DOHH2 (cell line): ENCODE measurements around the gene SMAD5.

Experiments
- H3F3A ChIP-seq: fragments of 200-600 bp; sonication (generic), shearing (Covaris generic); 2 replicates; pipeline ENCODE4 v1.6.0; 2016; ENCODE audit warnings: antibody characterized with exemption, mild to moderate bottlenecking; ENCODE audit not compliant: control insufficient read depth, insufficient read depth
- H3K27ac ChIP-seq: fragments of 200-600 bp; sonication (generic); 2 replicates; pipeline ENCODE4 v1.5.1; 2014; ENCODE audit warnings: low read depth, mild to moderate bottlenecking, low read length, moderate library complexity
- H3K27me3 ChIP-seq: fragments of 200-600 bp; sonication (generic); 2 replicates; pipeline ENCODE4 v1.6.1; 2014; ENCODE audit warnings: mild to moderate bottlenecking, low read length, mixed read lengths; ENCODE audit not compliant: control insufficient read depth
- H3K36me3 ChIP-seq: fragments of 200-600 bp; sonication (generic); 2 replicates; pipeline ENCODE4 v1.6.1; 2014; ENCODE audit warnings: mild to moderate bottlenecking, low read length, moderate library complexity, mixed read lengths; ENCODE audit not compliant: control insufficient read depth
- H3K4me1 ChIP-seq: fragments of 200-600 bp; sonication (generic); 2 replicates; pipeline ENCODE4 v1.6.1; 2014; ENCODE audit warnings: mild to moderate bottlenecking, low read length, mixed read lengths; ENCODE audit not compliant: control insufficient read depth
- H3K4me2 ChIP-seq: fragments of 200-600 bp; sonication (generic); 2 replicates; pipeline ENCODE4 v1.6.0; 2014; ENCODE audit warnings: mild to moderate bottlenecking, low read length, moderate library complexity
- H3K4me3 ChIP-seq: fragments of 200-600 bp; sonication (generic); 2 replicates; pipeline ENCODE4 v1.5.1; 2014; ENCODE audit warnings: mild to moderate bottlenecking, low read length, mixed read lengths
- H3K79me2 ChIP-seq: fragments of 200-600 bp; sonication (generic); 2 replicates; pipeline ENCODE4 v1.6.1; 2014; ENCODE audit warnings: mild to moderate bottlenecking, low read length, mixed read lengths; ENCODE audit not compliant: control insufficient read depth
- H3K9me2 ChIP-seq: fragments of 200-600 bp; sonication (generic); replicated peaks from 2 replicates; pipeline ENCODE4 v1.6.1; 2014; ENCODE audit warnings: mild to moderate bottlenecking, low read length, mixed read lengths; ENCODE audit not compliant: control insufficient read depth
- H3K9me3 ChIP-seq: fragments of 200-600 bp; sonication (generic); 2 replicates; pipeline ENCODE4 v1.6.1; 2014; ENCODE audit warnings: antibody characterized with exemption, low read length, mixed read lengths; ENCODE audit not compliant: control insufficient read depth, insufficient read depth
- H4K20me1 ChIP-seq: fragments of 200-600 bp; sonication (generic); 2 replicates; pipeline ENCODE4 v1.6.0; 2014; ENCODE audit warnings: low read depth, mild to moderate bottlenecking, antibody characterized with exemption, low read length, moderate library complexity; ENCODE audit not compliant: control insufficient read depth, insufficient read depth
- EZH2phosphoT487 ChIP-seq: fragments of 200-600 bp; sonication (generic); IDR thresholded peaks from 2 replicates; pipeline ENCODE4 v1.6.1; 2017; ENCODE audit warnings: borderline replicate concordance, mild to moderate bottlenecking, antibody characterized with exemption, low read length, moderate library complexity, mixed read lengths
- TF ChIP-seq, protein P1 (sequence below): fragments of 200-600 bp; sonication (generic); IDR thresholded peaks from one replicate; pipeline ENCODE4 v1.5.1; 2014; ENCODE audit warnings: antibody characterized with exemption, mild to moderate bottlenecking, low read depth, low read length; ENCODE audit not compliant: poor library complexity, severe bottlenecking

The SMAD5 gene

DNA sequence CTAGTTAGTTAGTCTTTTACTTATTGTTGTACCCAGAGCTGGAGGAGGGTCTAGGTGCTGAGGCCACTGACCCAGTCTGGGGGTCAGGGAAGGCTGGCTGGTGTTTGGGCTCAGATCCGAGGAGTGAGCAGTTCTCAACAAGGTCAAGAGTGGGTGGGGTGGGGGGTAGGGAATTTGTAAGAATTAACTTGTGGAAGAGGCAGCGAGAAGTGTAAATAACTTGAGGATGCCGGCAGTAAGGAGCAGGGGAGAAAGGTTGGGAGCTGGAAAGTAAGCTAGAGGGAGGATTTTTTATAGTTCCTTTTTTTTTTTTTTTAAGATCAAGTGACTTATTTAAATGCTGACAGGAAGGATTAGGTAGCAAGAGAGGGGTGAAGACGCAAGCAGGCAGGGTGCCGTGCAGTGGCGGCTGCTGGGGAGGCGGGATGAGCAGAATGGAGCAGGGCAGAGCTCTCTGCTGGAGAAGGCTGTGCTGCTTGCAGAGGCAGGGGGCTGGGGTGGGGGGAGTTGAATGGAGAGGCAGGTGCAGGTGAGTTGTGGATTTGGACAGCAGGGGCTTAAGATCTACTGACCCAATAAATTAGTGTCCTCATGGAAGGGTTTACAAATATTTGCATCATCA is 95.6 kb downstream of the SMAD5 start:
- H3K36me3 ChIP-seq, result no peaks in the 10 kb centered on the region
- no peaks in the 10 kb centered on the region for H4K20me1 ChIP-seq
- H3K9me3 ChIP-seq, result no peaks in the 10 kb centered on the region
- H3K27me3 ChIP-seq, result peaks cover 19% of the 10 kb centered on the region
- no peaks in the 10 kb centered on the region for H3K9me2 ChIP-seq
- H3K27ac ChIP-seq, result no peak overlapping the region
- H3K4me1 ChIP-seq, result no peaks in the 10 kb centered on the region
- no peaks in the 10 kb centered on the region for H3K79me2 ChIP-seq
- H3K4me2 ChIP-seq, result no peak overlapping the region
- TF ChIP-seq, protein P1, sequence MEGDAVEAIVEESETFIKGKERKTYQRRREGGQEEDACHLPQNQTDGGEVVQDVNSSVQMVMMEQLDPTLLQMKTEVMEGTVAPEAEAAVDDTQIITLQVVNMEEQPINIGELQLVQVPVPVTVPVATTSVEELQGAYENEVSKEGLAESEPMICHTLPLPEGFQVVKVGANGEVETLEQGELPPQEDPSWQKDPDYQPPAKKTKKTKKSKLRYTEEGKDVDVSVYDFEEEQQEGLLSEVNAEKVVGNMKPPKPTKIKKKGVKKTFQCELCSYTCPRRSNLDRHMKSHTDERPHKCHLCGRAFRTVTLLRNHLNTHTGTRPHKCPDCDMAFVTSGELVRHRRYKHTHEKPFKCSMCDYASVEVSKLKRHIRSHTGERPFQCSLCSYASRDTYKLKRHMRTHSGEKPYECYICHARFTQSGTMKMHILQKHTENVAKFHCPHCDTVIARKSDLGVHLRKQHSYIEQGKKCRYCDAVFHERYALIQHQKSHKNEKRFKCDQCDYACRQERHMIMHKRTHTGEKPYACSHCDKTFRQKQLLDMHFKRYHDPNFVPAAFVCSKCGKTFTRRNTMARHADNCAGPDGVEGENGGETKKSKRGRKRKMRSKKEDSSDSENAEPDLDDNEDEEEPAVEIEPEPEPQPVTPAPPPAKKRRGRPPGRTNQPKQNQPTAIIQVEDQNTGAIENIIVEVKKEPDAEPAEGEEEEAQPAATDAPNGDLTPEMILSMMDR, result no peak
- no peak for TF ChIP-seq EZH2phosphoT487
- no peaks in the 10 kb centered on the region for H3F3A ChIP-seq
- H3K4me3 ChIP-seq, result no peak overlapping the region

DNA sequence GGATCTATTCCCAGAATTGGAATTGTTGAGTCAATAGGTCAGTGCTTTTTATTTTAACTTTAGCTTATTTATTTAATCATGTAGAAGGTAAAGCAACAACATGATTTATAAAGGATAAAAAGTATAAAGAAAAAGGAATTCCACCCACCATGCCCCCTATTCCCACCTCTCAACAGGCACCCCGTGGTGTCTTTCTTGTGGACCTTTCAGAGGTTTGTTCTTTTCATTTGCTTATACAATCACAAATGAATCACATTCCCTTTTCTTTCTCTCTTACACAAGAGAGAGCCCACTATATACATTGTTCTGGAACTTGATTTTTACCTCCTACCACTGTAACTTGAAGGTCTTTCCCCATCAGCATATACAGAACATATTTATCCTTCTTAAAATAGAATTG is 97.5 kb downstream of the SMAD5 start:
- H3K79me2 ChIP-seq, result no peaks in the 10 kb centered on the region
- H3K9me2 ChIP-seq, result no peaks in the 10 kb centered on the region
- no peaks in the 10 kb centered on the region for H3K9me3 ChIP-seq
- H3K4me1 ChIP-seq, result no peaks in the 10 kb centered on the region
- no peak overlapping the region for H3K4me3 ChIP-seq
- H3K36me3 ChIP-seq, result no peaks in the 10 kb centered on the region
- no peak overlapping the region for H3K27ac ChIP-seq
- peaks cover 21% of the 10 kb centered on the region for H3K27me3 ChIP-seq
- no peaks in the 10 kb centered on the region for H3F3A ChIP-seq
- H3K4me2 ChIP-seq, result no peak overlapping the region
- TF ChIP-seq, protein P1, result no peak
- no peak for TF ChIP-seq EZH2phosphoT487
- H4K20me1 ChIP-seq, result no peaks in the 10 kb centered on the region

DNA sequence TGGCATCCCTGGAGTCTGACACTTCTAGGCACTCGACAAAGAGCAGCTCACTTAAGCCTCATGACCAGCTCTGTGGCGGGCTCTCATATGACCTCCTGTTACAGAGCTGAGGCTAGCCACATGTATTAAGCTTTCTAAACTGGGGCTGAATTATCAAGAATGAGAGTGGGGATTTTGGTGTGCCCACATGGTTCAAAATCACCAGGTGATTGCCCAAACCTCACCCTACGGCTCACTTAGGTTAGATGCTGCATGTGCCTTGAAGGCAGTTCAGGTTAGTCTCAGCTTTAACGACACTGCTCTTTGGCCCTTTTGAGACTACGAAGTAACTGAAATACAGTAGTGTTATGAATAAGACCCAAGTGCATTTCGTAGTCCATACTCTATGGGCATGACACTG is 99.7 kb downstream of the SMAD5 start:
- H3K9me2 ChIP-seq, result no peaks in the 10 kb centered on the region
- H3K36me3 ChIP-seq, result no peaks in the 10 kb centered on the region
- H3K27me3 ChIP-seq, result peaks cover 24% of the 10 kb centered on the region
- H4K20me1 ChIP-seq, result no peaks in the 10 kb centered on the region
- H3K4me3 ChIP-seq, result no peak overlapping the region
- H3K4me1 ChIP-seq, result no peaks in the 10 kb centered on the region
- no peak for TF ChIP-seq EZH2phosphoT487
- TF ChIP-seq, protein P1, result no peak
- no peak overlapping the region for H3K4me2 ChIP-seq
- no peak overlapping the region for H3K27ac ChIP-seq
- H3K9me3 ChIP-seq, result no peaks in the 10 kb centered on the region
- H3K79me2 ChIP-seq, result no peaks in the 10 kb centered on the region
- H3F3A ChIP-seq, result no peaks in the 10 kb centered on the region
